GM04503 (cell line): ENCODE data around the gene EFCAB6.
A peak's percentile ranks its signal among the peaks of the same experiment; 100 is the strongest.

Experiments used
- DNase-seq: peaks from one replicate; pipeline ENCODE4 v3.0.0-alpha.2; 2012; ENCODE audit warnings: low read depth

The EFCAB6 gene

DNA sequence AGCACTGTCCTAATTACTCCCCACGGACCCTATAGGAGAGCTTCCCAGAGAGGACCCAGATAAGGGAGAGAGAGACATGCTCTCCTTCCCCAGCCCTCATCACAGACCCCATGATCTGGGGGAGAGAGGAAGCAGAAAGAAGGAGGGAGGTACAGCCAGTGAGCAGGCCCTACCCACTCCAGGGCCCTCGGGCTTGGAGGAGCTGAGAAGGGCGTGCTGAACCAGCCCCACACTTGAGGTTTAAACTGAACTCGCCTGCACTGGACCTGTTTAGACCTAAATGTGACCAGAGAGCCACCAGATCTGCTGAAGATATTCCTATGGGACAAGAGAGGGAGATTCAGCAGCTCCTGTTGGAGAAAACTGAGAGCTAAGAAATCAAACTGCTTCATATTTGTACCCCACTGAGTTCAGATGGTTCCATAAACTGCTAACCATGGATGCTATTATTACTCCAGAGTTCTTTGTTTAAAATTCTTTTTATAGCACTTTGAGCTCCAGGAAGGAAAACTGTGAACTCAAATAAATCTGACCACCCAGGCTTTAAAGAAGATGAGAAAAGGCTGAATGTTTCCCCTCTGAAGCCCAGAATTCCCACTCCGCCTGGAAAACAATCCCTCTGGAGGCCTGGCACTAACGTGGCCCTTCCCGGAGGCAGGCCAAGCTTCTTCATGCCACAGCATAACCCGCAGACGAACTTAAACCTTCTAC is 67.2 kb downstream of the EFCAB6 start:
- no peak for DNase-seq

DNA sequence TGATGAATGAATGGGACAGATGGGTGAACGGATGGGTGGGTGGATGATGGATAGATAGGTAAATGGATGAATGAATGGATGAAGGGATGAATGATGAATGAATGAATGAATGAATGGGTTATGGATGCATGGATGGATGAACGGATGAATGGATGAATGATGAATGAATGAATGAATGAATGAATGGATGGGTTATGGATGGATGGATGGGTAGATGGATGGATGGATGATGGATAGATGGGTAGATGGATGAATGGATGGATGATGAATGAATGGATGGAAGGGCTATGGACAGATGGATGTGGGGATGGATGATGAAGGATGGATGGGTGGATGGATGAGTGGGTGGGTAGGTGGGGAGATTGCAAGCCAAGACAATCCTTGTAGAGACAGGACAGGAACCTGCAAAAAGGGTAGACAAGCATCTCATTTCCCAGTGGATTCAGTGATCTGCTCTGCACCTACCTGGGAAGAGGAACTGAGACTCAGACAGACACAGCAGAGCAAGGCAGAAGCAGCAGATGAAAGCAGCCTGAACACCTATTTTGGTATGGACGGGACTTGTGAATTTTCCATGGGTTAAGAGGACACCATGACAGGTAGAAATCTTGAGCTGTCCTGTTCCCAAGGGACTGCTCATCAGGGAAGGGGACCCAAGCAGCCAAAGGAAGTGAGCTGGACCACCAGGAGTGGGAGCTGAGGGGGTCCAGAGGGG is 68.0 kb downstream of the EFCAB6 start:
- DNase-seq, result no peak

DNA sequence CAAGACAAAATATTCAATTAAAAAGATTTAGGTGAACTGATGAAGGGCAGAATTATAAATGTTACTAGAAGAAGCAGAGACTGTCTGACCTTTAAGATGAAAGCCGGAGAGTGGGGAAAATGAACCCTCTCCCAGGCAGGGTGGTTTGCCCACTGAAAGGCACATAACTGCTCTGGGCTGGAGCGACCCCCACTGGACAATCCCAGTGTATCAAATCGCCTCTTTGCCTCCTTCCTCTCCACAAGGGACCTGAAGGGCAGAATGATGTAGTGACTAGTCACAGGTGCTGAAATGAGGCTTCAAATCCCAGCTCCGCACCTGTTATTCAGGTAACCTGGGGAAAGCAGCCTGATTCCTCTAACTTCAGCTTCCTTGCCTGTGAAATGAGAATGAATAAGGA is 69.0 kb downstream of the EFCAB6 start:
- no peak for DNase-seq

DNA sequence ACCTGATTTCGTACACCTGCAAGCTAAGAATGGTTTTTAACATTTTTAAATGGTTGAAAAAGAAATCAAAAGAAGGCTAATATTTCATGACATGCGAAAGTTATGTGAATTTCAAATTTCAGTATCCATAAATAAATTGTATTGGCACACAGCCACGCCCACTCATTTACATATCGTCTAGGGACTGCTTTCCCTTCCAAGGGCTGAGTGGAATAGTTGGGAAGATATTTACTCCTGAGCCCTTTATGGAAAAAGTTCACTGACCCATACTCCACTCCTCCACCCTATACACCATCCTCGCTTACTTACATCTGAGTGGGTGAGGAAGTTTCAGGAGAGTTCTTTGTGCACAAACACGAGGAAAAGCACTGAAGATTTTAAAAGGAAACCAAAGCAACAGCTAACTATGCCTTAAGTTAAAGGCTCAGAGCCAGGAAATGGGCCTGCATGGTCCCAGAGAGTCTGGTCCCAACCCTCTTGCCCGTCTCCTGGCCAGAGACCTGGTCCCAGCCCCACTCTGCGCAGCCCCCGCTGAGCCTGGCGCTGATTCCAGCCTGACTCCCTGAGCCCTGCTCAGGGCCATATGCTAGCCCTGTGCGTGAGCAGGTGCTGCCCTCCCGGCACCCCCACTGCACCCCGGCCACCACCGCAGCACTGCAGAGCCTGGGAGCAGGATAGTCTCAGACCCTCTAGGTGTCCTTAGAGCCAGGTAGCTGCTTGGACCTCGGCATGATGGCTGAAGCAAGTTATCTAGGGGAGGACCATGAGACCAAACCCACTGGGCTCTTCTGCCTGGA is 69.8 kb downstream of the EFCAB6 start:
- DNase-seq, result no peak

DNA sequence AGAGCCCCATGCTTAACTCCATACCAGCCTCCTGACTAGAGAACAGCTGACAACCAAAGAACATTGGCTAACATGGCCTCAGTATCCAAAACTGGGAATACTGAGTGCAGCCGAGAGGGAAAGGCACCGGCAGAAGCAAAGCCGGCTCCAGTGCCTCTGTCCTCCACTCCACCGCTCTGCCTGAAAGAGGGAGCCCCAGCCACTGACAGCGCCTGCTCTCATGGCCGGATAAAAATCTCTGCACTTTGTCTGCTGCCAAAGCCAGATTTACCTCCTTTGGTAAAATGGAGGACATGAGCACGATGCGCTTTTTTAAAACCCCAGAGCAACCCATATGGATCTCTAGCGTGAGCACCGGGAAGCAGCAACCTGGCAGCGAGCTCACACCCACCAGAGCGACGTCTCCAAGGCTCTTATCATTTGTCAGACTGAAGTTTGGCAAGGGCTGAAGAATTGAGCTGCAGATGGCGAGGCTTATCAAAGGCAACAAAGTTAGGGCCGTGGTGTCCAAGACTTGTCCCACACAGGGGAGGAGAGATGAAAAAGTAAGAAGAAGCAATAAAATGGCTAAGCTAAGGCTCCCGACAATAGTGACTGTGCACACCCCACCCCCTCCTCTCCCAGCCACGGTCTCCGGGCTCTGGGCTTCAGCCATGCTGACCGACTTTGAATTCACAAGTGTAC is 71.4 kb downstream of the EFCAB6 start:
- no peak for DNase-seq

DNA sequence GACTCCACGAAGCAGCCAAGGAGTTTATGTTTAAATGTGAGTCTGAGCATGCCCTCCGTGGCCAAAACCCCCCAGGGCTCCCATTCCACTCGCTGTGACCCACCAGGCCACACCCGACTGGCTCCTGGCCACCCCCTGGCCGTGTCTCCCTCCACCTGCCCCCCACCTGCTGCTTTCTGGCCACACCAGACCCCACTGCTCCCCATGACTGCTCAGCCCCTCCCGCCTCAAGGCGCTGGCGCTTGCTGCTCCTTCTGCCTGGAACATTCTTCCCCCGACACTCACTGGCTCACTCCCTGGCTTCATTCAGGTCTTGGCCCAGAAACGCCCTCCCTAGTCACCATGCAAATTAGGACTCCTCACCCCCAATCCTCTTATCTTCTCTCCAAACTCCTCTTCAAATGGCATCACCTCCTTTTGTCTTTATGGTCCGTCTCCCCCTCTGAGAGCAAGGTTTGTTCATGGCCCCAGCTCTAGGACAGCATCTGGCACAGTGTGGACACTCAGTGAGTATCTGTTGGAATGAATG is 72.2 kb downstream of the EFCAB6 start:
- no peak for DNase-seq

DNA sequence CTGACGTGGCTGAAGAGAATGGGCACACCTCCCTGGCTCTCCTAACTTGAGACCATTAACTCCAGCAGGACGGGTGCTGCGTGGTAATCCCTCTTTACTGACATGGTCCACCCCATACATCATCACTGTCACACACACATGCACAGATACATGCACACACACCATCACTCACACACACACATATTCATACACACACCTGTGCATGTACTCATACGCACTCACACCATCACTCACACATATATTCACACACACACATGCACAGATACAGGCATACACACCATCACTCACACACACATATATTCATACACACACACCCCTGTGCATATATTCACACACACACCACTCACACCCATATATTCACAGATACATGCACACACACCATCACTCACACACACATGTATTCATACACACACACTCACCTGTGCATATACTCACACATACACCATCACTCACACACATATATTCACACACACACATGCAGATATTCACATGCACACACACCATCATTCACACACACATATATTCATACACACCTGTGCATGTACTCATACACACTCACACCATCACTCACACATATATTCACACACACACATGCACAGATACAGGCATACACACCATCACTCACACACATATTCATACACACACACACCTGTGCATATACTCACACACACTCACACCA is 74.8 kb downstream of the EFCAB6 start:
- DNase-seq, result no peak

DNA sequence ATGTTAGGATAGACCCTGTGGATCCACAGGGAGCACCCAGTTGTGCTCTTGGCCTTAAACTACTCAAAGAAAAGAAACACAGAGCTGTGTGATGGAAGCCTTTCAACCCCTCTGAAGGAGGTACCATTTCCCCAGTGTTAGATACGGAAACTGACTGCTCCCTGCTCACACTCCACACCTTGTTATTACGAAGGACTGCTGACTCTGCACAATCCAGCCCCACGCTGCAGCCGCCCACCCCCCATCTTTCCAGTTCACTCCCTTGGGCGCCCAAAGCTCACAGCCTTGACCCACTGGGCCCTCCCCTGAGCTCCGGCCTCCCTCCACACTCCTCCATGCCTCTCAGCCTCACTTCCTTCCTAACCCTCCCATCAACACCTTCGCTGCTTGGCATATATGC is 75.5 kb downstream of the EFCAB6 start:
- no peak for DNase-seq

DNA sequence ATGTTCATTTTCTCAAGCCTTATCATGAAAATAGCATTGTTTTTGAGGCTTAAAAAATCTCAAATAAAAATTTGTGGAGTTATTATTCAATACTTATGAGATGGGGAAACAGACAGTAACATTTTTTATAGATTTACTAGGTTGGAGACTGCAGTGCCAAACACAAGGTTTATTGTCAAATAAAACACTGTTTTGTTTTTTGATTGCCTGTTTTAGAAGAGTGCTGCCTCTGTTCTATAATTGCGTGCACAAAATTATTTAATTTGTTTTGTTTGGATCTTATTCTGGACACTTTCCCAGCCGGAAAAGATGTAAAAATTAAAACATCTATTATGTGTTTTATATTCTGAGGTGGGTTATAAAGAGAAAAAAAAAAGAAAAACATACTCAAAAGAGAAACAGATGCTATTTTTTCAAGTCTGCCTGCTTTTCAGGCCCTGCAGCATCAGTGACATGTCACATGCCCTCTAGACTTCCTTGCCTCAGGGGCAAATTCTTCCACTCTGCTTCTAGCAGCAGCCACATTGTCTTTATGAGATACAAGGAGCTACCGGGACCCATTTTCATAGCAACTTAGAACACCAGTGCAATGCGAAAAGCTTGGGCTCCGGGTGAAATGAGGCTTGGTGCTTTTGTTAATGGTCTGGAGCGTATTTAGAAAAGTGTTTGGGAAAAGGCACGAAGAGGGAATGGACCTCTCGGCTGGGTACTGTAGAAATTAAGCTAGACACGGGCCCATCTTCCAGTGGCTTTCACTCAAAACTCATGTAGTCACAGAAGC is 77.5 kb downstream of the EFCAB6 start:
- DNase-seq, result no peak

DNA sequence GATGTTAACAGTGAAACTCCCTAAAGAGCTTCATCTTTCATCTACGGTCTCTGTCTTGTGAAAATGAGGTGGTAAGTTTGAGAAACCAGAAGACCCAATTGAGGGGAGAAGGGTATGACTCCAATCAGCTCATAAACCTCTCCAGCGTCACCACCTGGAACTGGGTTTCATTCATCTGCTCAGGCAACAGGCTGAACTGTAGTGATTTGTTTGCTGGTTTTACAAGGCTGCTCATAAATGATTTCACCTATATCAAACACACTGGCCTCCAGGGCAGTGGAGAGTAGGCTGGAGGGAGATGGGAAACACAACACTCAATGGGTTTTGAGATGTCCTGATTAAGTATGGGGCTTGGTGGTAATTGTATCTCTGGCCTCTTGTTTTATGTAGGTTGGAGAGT is 79.0 kb downstream of the EFCAB6 start:
- DNase-seq, result no peak

DNA sequence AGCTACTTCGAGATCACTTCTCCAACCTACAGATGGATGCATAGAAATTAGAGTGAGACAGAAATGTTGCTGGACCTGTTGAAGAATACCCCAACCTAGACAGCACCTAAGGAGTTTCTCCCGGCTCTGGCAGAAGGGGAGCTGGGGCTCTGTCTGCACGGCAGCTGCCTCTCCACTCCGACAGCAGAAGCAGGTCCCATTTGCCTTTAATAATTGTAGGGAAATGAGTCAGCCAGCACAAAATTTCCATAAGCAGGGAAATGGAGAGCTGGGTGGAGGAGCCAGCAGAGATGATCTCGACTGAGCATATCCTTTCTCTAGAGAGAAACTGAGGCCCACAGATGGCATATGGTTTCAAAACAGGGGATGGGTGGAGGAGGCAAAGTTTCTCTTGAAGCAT is 80.1 kb downstream of the EFCAB6 start:
- DNase-seq, result no peak

DNA sequence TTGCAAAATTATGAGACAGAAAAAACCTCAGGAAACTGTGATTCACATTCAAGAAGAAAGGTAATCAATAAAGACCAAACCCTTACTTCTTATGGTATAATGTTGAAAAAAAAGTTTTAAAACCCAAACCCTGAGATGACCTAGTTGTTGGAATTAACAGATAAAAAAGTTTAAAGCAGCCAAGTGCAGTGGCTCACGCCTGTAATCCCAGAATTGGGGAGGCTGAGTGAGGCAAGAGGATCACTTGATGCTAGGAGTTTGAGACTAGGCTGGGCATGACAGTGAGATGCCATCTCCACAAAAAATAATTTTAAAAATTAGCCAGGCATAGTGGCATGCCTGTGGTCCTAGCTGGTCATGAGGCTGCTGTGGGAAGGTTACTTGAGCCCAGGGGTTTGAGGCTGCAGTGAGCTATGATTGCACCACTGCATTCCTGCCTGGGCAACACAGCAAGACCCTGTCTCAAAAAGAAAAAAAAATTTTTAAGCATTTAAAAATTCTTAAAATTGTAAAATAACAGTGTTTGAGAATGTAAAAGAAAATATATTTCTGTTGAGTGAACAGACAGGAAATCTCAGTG is 85.1 kb downstream of the EFCAB6 start:
- no peak for DNase-seq

DNA sequence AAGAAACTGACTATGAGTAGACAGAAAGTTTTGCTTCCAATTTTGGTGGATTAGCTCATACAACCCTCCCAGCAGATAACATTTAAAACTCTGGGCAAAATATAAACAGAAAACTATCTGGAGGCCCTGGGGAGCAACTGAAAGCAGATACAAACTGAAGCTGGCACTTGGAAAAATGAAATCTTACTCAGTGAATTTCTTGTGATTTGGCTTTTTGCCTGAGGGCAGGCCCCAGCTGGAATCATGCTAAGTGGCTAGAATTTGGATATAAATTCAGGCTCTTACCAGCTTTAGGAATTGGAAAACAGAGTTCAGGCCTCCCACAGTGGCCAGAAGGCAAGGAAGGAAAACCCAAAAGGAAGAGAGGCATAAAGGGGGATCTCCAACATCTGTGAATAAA is 85.8 kb downstream of the EFCAB6 start:
- peak; percentile 3 for DNase-seq

DNA sequence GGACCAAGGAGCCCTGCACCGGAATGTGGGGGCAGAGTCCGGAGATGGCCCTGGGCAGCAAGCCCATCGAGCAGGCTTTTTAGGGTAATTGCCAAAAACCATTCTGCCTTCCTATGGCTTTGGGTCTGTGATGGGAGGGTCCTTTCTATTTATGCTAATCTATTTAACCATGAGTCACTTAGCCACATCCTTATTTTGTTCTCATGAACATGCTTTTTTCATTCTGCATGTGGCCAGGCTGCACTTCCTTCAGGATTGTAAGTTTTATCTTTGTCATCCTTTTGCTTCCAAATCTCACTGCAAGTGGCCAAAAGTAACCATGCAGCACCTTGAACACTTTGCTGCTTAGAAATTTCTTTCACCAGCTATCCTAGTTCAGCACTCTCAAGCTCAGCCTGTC is 88.3 kb downstream of the EFCAB6 start:
- DNase-seq, result no peak

DNA sequence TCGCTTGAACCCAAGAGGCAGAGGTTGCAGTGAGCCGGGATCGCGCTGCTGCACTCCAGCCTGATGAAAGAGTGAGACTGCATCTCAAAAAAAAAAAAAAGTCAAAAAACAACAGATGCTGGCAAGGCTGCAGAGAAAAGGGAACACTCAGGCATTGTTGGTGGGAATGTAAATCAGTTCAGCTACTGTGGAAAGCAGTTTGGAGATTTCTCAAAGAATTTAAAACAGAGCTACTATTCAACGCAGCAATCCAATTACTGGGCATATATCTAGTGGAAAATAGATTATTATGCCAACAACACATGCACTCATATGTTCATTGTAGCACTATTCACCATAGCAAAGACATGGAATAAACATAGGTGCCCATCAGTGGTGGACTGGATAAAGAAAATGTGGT is 89.7 kb downstream of the EFCAB6 start:
- DNase-seq, result no peak

DNA sequence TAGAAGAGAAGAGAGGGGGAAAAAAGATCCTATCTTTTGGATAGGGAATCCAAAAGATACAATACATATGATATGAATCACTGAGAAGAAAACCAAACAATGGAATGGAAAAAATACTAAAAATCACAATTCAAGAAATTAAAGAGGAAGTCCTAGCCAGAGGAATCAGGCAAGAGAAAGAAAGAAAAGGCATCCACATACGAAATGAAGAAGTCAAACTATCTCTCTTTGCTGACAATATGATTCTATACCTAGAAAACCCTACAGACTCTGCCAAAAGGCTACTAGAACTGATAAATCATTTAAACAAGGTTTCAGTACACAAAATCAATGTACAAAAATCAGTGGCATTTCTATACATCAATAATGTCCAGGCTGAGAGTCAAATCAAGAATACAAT is 91.4 kb downstream of the EFCAB6 start:
- DNase-seq, result no peak

DNA sequence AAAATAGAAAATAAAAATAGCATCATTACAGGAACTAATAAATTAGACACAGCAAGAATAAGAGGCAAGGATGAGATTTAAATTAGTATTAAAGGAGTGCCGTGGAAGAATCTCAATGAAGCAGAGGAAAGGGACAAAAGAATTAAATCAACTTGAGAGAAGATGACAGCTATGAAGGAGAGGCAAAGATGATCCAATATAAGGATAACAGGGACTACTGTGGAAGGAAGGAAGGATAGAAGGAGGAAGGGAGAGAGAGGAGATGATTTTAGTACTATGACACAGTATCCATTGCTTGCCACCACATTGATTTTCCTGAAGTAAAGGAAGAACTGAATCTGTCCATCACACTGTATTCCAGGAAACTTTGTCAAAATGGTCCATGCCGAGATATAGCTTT is 98.0 kb downstream of the EFCAB6 start:
- no peak for DNase-seq

DNA sequence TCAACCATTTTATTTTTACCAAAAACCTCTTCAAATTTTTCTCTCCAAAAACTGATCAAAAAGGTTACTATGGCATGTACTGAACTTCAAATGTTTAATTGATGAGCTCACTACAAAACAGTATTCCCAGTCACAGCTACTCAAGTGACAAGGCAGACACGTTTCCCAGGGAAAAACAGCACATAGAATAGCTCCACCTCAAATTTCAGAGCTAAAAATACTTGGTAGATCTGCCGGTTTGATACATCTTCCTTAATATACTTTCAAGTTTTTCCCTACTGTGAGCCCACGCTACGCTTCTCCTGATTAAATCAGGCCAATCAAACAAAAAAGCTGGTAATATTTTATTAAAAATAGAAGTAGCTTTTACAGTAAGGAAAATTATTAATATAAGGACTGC is 100.4 kb downstream of the EFCAB6 start:
- no peak for DNase-seq

DNA sequence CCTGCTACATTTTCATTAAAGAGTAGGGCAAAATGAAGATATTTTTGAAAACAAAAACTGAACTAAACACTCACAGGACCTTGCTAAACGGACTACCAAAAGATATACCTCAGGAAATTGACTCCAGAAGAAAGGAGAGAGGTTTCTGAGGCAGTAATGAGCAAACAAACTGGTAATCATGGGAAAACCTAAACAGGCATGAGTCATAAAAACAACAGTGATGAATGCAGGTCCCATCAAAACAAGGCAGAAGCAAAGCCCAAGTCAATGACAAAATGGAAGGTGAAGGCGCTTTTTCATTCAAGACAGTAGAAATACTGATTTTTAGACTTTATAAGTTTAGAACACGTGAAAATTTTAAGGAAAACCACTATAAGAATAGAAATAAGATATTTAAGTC is 104.5 kb downstream of the EFCAB6 start:
- no peak for DNase-seq

DNA sequence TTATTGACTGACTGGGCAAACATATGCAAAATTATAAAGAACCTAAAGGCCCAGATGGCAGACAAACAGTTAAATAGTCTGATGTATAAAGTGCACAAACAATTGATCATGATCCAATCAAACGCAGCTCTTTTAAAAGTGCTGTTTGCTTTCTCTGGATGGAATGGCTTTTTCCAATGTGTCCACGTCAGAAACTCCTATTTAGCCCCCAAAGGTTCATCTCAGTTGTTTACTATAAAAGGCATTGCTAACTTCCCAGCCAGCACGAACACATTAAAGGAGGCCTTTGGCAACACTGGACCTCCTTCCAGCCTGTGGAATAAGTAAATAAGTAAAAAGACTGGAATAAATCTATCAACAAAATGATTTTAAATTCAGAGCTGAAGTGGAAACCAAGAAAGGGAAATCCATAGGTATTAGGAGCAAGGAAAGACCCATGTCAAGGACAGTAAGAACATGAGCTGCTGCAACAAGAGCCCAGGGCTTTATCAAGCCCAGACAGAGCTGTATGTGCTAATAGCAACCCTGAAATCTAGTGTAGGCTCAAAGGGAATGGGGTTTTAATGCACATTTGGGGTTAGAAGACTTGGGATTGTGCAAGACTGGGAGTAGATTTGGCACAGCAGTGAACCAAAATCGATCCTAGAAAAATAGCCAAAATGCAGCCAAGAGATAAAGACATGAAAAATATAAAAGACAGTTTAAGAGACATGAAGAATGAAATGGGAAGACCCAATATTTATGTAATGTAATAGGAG is 105.4 kb downstream of the EFCAB6 start:
- no peak for DNase-seq
